ENCODE results near the gene DDN. TPM values are rescaled to one million over a fixed set of nuclear protein-coding genes. Genes with fewer than 3 reads are reported as not detected.
A peak's percentile ranks its signal among the peaks of the same experiment; 100 is the strongest.

Gene DDN
- total and polyA plus RNA-seq, 10 of the 15 experiments (the other 5 are each of a cell fraction or from before 2014, with no cell fraction given): 0.10 to 13.4 (median 3.7) TPM

DNA sequence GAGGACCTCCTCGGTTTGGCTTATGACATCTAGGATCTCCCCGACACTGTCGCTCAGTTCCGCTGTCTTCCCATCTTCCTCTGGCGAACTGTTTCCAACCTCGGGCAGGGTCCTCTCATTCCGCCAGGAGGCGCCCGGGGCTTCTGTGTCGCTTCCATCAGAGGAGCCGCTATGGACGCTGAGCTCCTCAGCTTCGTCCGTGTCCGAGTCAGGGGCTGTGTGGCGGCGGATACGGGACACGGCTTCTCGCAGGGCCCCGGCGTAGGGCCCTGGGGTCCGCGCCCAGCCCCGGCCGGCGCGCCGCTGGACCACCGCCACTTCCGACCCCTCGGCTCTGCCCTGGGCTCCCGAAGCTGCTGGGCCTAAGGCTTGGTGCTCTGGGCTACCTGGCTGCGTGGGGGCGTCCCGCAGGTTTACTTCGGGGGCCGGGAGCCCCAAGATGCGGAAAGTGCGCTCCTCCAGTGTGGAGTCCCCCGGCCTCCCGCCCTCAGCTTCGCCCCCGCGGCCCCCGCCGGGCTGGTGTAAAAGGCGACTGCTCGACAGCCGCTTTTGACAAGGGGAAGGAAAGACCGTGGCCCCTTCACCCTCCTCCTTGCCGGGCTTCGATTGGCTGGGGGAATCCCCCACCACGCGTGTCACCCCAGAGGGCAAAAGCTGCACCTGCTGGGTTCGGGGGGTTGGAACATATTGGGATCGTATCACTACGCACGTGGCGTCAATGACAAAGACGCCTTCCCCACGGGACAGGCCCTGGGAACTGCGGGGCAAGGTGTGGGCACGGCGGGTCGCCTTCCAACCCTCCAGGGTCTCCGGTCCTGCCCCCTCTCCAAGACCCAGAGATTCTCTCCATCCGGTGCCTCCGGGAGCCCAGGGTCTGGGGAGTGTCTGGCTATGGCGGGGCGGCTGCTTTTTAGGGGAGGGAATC is 2.1 kb downstream of the DDN start:
- ChIA-PET POLR2A (interaction anchor here (0.6 to 6.0 kb wide), 7 partner anchors 10 to 161 kb away, joined by 3 to 52 read pairs (median 4); partner anchors contain the start of genes DDX23 and PRKAG1), CTCF (interaction anchor here (0.5 to 14.1 kb wide), 55 partner anchors 8 to 706 kb away, joined by 3 to 172 read pairs (median 5); partner anchors contain the start of genes ARF3, DDX23, DHH and FKBP11), RAD21 (ENCODE audit: unreplicated experiment) (interaction anchor here (0.5 to 5.4 kb wide), 32 partner anchors 9 to 244 kb away, joined by 3 to 62 read pairs (median 5); partner anchors contain the start of genes ARF3, DDX23, PRKAG1 and RHEBL1), SMC1A (ENCODE audit: uncharacterized antibody, unreplicated experiment) (interaction anchor here (1.0 to 2.7 kb wide), 19 partner anchors 9 to 144 kb away, joined by 3 to 22 read pairs (median 6); partner anchors contain the start of genes DDX23, LMBR1L, PRKAG1 and WNT1)
- H3K27me3 ChIP-seq (replicated peaks in 1 of 2; ENCODE audit: control insufficient read depth in 2 of 2, insufficient read depth in 2 of 2, low read length in 1 of 2): no peaks in the 10 kb centered on the region
- H3K36me3 ChIP-seq (ENCODE audit: control insufficient read depth in 2 of 2, insufficient read depth in 2 of 2, low read length in 1 of 2): peaks cover 0 to 1% of the 10 kb centered on the region in 2 experiments; a peak in 2 of 4 replicates
- DNase-seq (ENCODE audit: low read depth, low spot score): no peak
- no peak overlapping the region for H3K27ac ChIP-seq (ENCODE audit: control insufficient read depth, insufficient read depth)
- no peaks in the 10 kb centered on the region for H3K9me3 ChIP-seq (replicated peaks; ENCODE audit: control insufficient read depth, insufficient read depth, low read length)
- peak overlapping the region; percentile 50 for H3K9ac ChIP-seq (ENCODE audit: control insufficient read depth, insufficient read depth, low read length)
- H3K4me1 ChIP-seq (ENCODE audit: control insufficient read depth, insufficient read depth, low read length): peaks cover 27% of the 10 kb centered on the region
- in situ Hi-C loops (cut with MboI): no loop called here
- peak overlapping the region; percentile 94 for H3K4me2 ChIP-seq (ENCODE audit: control insufficient read depth, insufficient read depth)
- H3K79me2 ChIP-seq (ENCODE audit: control insufficient read depth, insufficient read depth, low read length): peaks cover 5% of the 10 kb centered on the region
- WGBS (ENCODE audit: insufficient coverage, insufficient replicate concordance, low lambda C conversion rate, missing lambda C conversion rate): 4% methylated on average over 70 of the region's 71 CpGs
- intact Hi-C loops (cut with micrococcal nuclease; ENCODE audit: unreplicated experiment): loop anchor here (5.0 kb wide), 2 partner anchors 95 kb away; partner anchors contain the start of gene DHH
- peak; percentile 66 for FAIRE-seq
- peak overlapping the region; percentile 73 for H2AFZ ChIP-seq (ENCODE audit: control insufficient read depth, low read depth, low read length)
- H4K20me1 ChIP-seq (ENCODE audit: control insufficient read depth, insufficient read depth): peaks cover 3% of the 10 kb centered on the region
- peak overlapping the region; percentile 69; the same call in 1 of the 2 replicates for H3K4me3 ChIP-seq
- ATAC-seq: peak; percentile 59
- no TSS peak for BruUV-seq (replicated peaks)
- TF ChIP-seq LARP7 (IDR thresholded peaks at IDR 0.05): 0 out of 2 replicates have a peak, but pooled peaks have one; percentile 51
- TF ChIP-seq IKZF2 (IDR thresholded peaks at IDR 0.05): peak in 1 of 2 experiments; percentile 11; a peak in 1 of 4 replicates
- peak; percentile 66 for TF ChIP-seq IKZF1 (conservative IDR thresholded peaks at IDR 0.05)
- TF ChIP-seq BACH1 (IDR thresholded peaks at IDR 0.05; ENCODE audit: borderline replicate concordance): peak; percentile 52; the same call in 1 of the 2 replicates
- peak in 1 of 2 experiments; percentile 61; a peak in 2 of 3 replicates for TF ChIP-seq EGR1 (IDR thresholded peaks at IDR 0.05; ENCODE audit: borderline replicate concordance in 1 of 2, low read depth in 2 of 2, low read length in 2 of 2)
- TF ChIP-seq, protein P1, sequence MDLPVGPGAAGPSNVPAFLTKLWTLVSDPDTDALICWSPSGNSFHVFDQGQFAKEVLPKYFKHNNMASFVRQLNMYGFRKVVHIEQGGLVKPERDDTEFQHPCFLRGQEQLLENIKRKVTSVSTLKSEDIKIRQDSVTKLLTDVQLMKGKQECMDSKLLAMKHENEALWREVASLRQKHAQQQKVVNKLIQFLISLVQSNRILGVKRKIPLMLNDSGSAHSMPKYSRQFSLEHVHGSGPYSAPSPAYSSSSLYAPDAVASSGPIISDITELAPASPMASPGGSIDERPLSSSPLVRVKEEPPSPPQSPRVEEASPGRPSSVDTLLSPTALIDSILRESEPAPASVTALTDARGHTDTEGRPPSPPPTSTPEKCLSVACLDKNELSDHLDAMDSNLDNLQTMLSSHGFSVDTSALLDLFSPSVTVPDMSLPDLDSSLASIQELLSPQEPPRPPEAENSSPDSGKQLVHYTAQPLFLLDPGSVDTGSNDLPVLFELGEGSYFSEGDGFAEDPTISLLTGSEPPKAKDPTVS (IDR thresholded peaks at IDR 0.05; ENCODE audit: low read depth, low read length): no peak
- TF ChIP-seq, protein P2, sequence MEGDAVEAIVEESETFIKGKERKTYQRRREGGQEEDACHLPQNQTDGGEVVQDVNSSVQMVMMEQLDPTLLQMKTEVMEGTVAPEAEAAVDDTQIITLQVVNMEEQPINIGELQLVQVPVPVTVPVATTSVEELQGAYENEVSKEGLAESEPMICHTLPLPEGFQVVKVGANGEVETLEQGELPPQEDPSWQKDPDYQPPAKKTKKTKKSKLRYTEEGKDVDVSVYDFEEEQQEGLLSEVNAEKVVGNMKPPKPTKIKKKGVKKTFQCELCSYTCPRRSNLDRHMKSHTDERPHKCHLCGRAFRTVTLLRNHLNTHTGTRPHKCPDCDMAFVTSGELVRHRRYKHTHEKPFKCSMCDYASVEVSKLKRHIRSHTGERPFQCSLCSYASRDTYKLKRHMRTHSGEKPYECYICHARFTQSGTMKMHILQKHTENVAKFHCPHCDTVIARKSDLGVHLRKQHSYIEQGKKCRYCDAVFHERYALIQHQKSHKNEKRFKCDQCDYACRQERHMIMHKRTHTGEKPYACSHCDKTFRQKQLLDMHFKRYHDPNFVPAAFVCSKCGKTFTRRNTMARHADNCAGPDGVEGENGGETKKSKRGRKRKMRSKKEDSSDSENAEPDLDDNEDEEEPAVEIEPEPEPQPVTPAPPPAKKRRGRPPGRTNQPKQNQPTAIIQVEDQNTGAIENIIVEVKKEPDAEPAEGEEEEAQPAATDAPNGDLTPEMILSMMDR (IDR thresholded peaks at IDR 0.05 in 2 of 3, conservative IDR thresholded peaks at IDR 0.05 in 1 of 3; ENCODE audit: control insufficient read depth in 2 of 3, extremely low read depth in 1 of 3, insufficient read depth in 1 of 3, low read depth in 3 of 3, low read length in 3 of 3): peak; percentile 70 to 92 (median 87)
- peak in 1 of 2 experiments; percentile 45; a peak in 1 of 4 replicates for TF ChIP-seq BHLHE40 (IDR thresholded peaks at IDR 0.05; ENCODE audit: borderline replicate concordance in 1 of 2, low read depth in 2 of 2, low read length in 1 of 2)
- peak; percentile 81; the same call in 1 of the 2 replicates for TF ChIP-seq SMARCA5 (IDR thresholded peaks at IDR 0.05)
- TF ChIP-seq SMC3 (IDR thresholded peaks at IDR 0.05; ENCODE audit: borderline replicate concordance, low read length): peak; percentile 73; the same call in 1 of the 2 replicates
- TF ChIP-seq GATAD2B (conservative IDR thresholded peaks at IDR 0.05; ENCODE audit: low read depth): peak; percentile 41; the same call in 1 of the 2 replicates
- peak; percentile 12; the same call in 1 of the 2 replicates for TF ChIP-seq SPI1 (IDR thresholded peaks at IDR 0.05; ENCODE audit: borderline replicate concordance, insufficient read depth, low read depth, low read length)
- peak; percentile 83 for TF ChIP-seq YY1 (IDR thresholded peaks at IDR 0.05; ENCODE audit: low read depth, low read length)
- no peak for TF ChIP-seq TCF12 (IDR thresholded peaks at IDR 0.05; ENCODE audit: low read depth, low read length)

Data from GM12878 (cell line).